Pancreas (tissue), 10 donors: ENCODE results near the gene MTTP. TPM values are rescaled to one million over a fixed set of nuclear protein-coding genes. Genes with fewer than 3 reads are reported as not detected.
A peak's percentile ranks its signal among the peaks of the same experiment; 100 is the strongest.

Experiments
- ATAC-seq, 4 donors: fragments of 200-7000 bp; cut with Tn5 transposase; one replicate each; pipeline versions ENCODE4 v1.8.0 to v1.9.1; 2020; ENCODE audit warnings: mild to moderate bottlenecking in 4 of 4, moderate library complexity in 4 of 4
- DNase-seq, 6 donors: peaks; one replicate each; pipeline ENCODE4 v3.0.0-alpha.2; 2020
- FAIRE-seq: peaks from 2 replicates; lab custom pipeline; 2012; peaks lifted over from hg19 to GRCh38; lab: Jason Lieb, UNC
- H3K27ac ChIP-seq, 4 donors: fragments of 200-600 bp; sonication (generic); 1 replicate in 3 of 4; 2 replicates in 1 of 4; pipeline versions ENCODE4 v1.5.0 to v1.8.0; 2020
- H3K27me3 ChIP-seq, 4 donors: fragments of 200-600 bp; one replicate each; pipeline ENCODE4 v1.8.0; 2021
- H3K36me3 ChIP-seq, 3 donors: fragments of 200-600 bp; sonication (generic) in 1 of 3; one replicate each; pipeline versions ENCODE4 v1.5.0 to v1.8.0; 2020 to 2021
- H3K4me1 ChIP-seq, 3 donors: fragments of 200-600 bp; one replicate each; pipeline ENCODE4 v1.8.0; 2021
- H3K4me3 ChIP-seq, 4 donors: fragments of 200-600 bp; sonication (generic) in 2 of 4; one replicate each; pipeline versions ENCODE4 v1.5.0 to v1.8.0; 2020 to 2021
- H3K9me3 ChIP-seq, 4 donors: fragments of 200-600 bp; one replicate each; pipeline ENCODE4 v1.8.0; 2021
- WGBS, 2 donors: extraction: QIAGEN DNeasy Blood & Tissue Kit; methylation state at CpG; one replicate each; pipeline ENCODE4 v1.1.7; 2013; 5-methylcytosine and 5-hydroxymethylcytosine counted together
- intact Hi-C, 3 donors: fragments of 100-400 bp; cut with DNase I; formaldehyde crosslinking; loops; one replicate each; pipeline versions ENCODE4 v1.11.1 to v1.14.2; 2022
- polyA plus RNA-seq, 2 donors: library from polyadenylated mRNA; stranded (reverse); fragments of 200-250 nt; gene quantifications; one replicate each; pipeline ENCODE4 v1.2.3, GENCODE V29; 2013
- total RNA-seq, 6 donors: library from RNA; stranded (reverse); fragmentation: NEBNext Ultra II Directional in 4 of 6; extraction: Animal tissue kit (Norgen Biotek cat#: 25700) in 4 of 6; gene quantifications; one replicate each; pipeline versions ENCODE4 v1.2.1 to v1.2.4, GENCODE V29; 2021 to 2023
- TF ChIP-seq, protein P1 (sequence below), 4 donors: fragments of 200-600 bp; sonication (generic) in 3 of 4; IDR thresholded peaks; one replicate each; pipeline versions ENCODE4 v1.5.0 to v1.8.0; 2021; ENCODE audit warnings: antibody characterized with exemption in 4 of 4
- donor health status: healthy with polysubstance abuse.
- donor health status: DM: no; HTN: no; CAD: no; lungs with moderate emphysema.
- donor health status: DM: no; HTN: no; CAD: no.
- donor health status: control.
- donor health status: control.
- donor health status: Bipolar disorder and iron deficiency.
- donor health status: DM: yes; HTN: yes; CAD: no.
- donor health status: DM: no; HTN: no; CAD: no.
- donor health status: DM: no; HTN: no; CAD: no.
- donor health status: DM: yes; HTN: yes; CAD: no.

Gene MTTP
- total and polyA plus RNA-seq, 8 donors, result 0.04 to 0.28 (median 0.05) TPM; not detected in 5

DNA sequence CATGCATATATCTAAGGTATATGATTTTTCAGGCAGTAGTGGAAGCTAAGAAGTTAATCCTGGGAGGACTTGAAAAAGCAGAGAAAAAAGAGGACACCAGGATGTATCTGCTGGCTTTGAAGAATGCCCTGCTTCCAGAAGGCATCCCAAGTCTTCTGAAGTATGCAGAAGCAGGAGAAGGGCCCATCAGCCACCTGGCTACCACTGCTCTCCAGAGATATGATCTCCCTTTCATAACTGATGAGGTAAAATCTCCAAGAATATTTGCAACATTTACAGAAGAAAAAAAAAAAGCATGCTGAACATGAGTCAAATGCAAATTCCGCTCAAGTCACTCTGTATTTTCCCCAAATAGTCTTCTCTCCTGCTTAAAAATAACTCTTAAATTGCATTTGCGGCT lies 32.1 kb downstream of the MTTP start:
- ATAC-seq (no peak), FAIRE-seq (no peak), DNase-seq (no peak)
- Histone ChIP-seq H3K4me3 (no peak overlapping the region), H3K27ac (no peak overlapping the region), H3K27me3 (no peaks in the 10 kb centered on the region), H3K9me3 (no peaks in the 10 kb centered on the region), H3K4me1 (no peaks in the 10 kb centered on the region), H3K36me3 (no peaks in the 10 kb centered on the region)
- intact Hi-C loops, result no loop called here
- TF ChIP-seq, protein P1, sequence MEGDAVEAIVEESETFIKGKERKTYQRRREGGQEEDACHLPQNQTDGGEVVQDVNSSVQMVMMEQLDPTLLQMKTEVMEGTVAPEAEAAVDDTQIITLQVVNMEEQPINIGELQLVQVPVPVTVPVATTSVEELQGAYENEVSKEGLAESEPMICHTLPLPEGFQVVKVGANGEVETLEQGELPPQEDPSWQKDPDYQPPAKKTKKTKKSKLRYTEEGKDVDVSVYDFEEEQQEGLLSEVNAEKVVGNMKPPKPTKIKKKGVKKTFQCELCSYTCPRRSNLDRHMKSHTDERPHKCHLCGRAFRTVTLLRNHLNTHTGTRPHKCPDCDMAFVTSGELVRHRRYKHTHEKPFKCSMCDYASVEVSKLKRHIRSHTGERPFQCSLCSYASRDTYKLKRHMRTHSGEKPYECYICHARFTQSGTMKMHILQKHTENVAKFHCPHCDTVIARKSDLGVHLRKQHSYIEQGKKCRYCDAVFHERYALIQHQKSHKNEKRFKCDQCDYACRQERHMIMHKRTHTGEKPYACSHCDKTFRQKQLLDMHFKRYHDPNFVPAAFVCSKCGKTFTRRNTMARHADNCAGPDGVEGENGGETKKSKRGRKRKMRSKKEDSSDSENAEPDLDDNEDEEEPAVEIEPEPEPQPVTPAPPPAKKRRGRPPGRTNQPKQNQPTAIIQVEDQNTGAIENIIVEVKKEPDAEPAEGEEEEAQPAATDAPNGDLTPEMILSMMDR (IDR thresholded peaks at IDR 0.05), result no peak
- WGBS, 2 donors, result 90 to 94% methylated on average over 2 of the region's 2 CpGs

DNA sequence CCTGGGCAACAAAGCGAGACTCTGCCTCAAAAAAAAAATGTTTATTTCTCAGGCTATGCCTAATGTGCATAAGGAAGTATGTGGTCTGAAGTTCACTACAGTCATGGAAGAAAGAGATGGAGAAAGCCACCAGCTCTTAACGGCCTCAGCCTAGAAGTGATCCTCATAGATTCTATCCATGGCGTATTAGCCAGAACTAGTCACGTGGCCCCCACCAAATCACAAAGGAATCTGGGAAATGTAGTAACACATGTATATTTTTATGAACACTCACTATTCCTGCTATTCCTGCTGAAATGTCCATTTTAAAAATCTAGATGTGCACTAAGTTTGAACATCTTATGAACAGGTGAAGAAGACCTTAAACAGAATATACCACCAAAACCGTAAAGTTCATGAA lies 33.8 kb downstream of the MTTP start:
- intact Hi-C loops, result no loop called here
- WGBS, 2 donors, result 88 to 91% methylated on average over 5 of the region's 5 CpGs

DNA sequence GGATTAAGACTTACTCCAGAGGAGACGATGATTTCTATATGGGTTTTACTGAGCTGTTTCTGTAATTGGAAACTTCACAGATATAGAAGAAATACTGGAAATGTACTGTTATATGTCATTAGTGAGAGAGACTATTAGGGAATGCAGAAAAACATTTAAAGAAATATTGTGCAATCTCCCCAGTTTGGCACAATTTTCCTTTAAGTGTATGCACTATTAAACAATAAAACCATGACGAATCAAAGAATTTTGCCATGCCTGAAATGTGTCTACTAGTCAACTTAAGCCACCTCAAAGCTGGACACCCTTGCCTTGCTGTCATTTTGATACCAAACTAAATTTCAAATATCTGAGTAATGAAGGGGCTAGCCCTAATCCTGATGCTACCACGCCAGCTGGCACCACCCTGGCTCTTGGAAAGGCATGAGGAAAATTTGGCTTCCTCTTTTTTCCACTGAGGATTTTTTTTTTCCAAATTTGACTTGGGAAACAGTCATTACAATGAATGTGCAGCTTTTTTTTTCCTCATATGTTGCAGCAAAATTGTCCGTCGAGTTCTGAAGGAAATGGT lies 36.1 kb downstream of the MTTP start:
- FAIRE-seq (no peak), DNase-seq (no peak), ATAC-seq (no peak)
- Histone ChIP-seq H3K27ac (no peak overlapping the region), H3K27me3 (no peaks in the 10 kb centered on the region), H3K9me3 (no peaks in the 10 kb centered on the region), H3K4me3 (no peak overlapping the region), H3K36me3 (no peaks in the 10 kb centered on the region), H3K4me1 (peaks cover 0 to 4% (median 0%) of the 10 kb centered on the region in 3 donors)
- TF ChIP-seq, protein P1 (IDR thresholded peaks at IDR 0.05), result no peak
- intact Hi-C loops, result no loop called here
- WGBS, 2 donors, result 86 to 87% methylated on average over 5 of the region's 5 CpGs

More for the DNA sequence above, 33.8 kb downstream of the MTTP start:
- DNase-seq (no peak), ATAC-seq (no peak), FAIRE-seq (no peak)
- no peak overlapping the region for H3K4me3 ChIP-seq
- peaks cover 0 to 4% (median 0%) of the 10 kb centered on the region in 3 donors for H3K4me1 ChIP-seq
- TF ChIP-seq, protein P1 (IDR thresholded peaks at IDR 0.05), result no peak
- no peaks in the 10 kb centered on the region for H3K36me3 ChIP-seq
- H3K27me3 ChIP-seq, result no peaks in the 10 kb centered on the region
- H3K9me3 ChIP-seq, result no peaks in the 10 kb centered on the region
- no peak overlapping the region for H3K27ac ChIP-seq

DNA sequence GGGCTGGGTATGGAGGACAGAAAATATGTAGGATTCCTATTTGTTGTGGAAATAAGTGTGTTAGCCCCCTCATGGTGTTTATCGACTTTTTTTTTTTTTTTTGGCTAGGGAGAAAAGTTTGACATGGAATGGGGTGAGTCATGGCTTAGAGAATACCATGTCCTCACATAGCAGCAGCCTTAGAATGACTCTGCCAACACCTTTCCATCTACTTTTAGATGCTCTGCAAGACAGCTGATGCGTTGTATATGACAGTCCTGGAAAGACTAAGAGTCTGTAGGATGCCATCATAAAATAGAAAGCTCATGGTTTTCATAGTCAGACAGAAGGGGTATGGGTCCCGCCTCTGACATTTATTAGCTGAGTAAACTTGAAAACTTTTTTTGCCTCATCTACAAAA lies 37.7 kb downstream of the MTTP start:
- Histone ChIP-seq H3K27me3 (no peaks in the 10 kb centered on the region), H3K36me3 (no peaks in the 10 kb centered on the region), H3K9me3 (no peaks in the 10 kb centered on the region), H3K27ac (no peak overlapping the region), H3K4me3 (no peak overlapping the region), H3K4me1 (peaks cover 0 to 4% (median 0%) of the 10 kb centered on the region in 3 donors)
- TF ChIP-seq, protein P1 (IDR thresholded peaks at IDR 0.05), result no peak
- intact Hi-C loops, result no loop called here
- no peak for DNase-seq
- FAIRE-seq, result no peak
- ATAC-seq, result peak in 2 of 4 donors; percentile 71 to 77
- 61 to 79% methylated on average over 3 of the region's 3 CpGs for WGBS, 2 donors

DNA sequence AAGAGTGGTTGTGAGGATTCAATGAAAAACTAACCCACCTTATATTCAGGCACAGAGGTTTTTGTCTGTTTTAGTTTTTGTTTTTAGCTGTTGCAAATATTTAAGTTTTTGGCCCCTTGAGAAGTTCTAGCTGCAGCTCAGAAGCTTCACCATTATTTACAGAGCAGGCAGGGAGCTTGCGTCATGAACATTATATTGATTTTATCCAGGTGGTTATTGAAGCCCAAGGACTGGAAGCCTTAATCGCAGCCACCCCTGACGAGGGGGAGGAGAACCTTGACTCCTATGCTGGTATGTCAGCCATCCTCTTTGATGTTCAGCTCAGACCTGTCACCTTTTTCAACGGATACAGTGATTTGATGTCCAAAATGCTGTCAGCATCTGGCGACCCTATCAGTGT lies 38.1 kb downstream of the MTTP start:
- intact Hi-C loops, result no loop called here
- Histone ChIP-seq H3K4me3 (no peak overlapping the region), H3K27me3 (no peaks in the 10 kb centered on the region), H3K36me3 (no peaks in the 10 kb centered on the region), H3K27ac (no peak overlapping the region), H3K9me3 (no peaks in the 10 kb centered on the region), H3K4me1 (peaks cover 0 to 4% (median 0%) of the 10 kb centered on the region in 3 donors)
- FAIRE-seq (no peak), ATAC-seq (peak in 3 of 4 donors; percentile 80 to 95 (median 92)), DNase-seq (peak in 3 of 6 donors; percentile 12 to 31 (median 28))
- TF ChIP-seq, protein P1 (IDR thresholded peaks at IDR 0.05), result no peak
- WGBS, 2 donors, result 10 to 16% methylated on average over 5 of the region's 5 CpGs
